Measurements from ENCODE around the gene IFIT2. TPM values are rescaled to one million over a fixed set of nuclear protein-coding genes. Genes with fewer than 3 reads are reported as not detected.

The IFIT2 gene
- total RNA-seq, 1 donor from 2014 or later, result 9.1 TPM

Other genes with a start within 250 kb of the IFIT2 start
- gene CH25H, start 94.7 kb upstream of the IFIT2 start, total RNA-seq (ENCODE audit: insufficient read depth, low replicate concordance), result 6.5 TPM
- gene LIPA, start 50.3 kb upstream of the IFIT2 start, total RNA-seq (ENCODE audit: insufficient read depth, low replicate concordance), result 55.1 TPM
- gene IFIT3, start 26.0 kb downstream of the IFIT2 start, total RNA-seq (ENCODE audit: insufficient read depth, low replicate concordance), result 16.1 TPM
- 26.5 TPM for gene IFIT1B, start 76.0 kb downstream of the IFIT2 start, total RNA-seq (ENCODE audit: insufficient read depth, low replicate concordance)
- 20.5 TPM for gene IFIT1, start 90.6 kb downstream of the IFIT2 start, total RNA-seq (ENCODE audit: insufficient read depth, low replicate concordance)
- 13.5 TPM for gene IFIT5, start 112.5 kb downstream of the IFIT2 start, total RNA-seq (ENCODE audit: insufficient read depth, low replicate concordance)
- 2.2 TPM for gene SLC16A12, start 233.5 kb downstream of the IFIT2 start, total RNA-seq (ENCODE audit: insufficient read depth, low replicate concordance)